ENCODE results near the gene MTA3.

MTA3 gene

GRCh38 chr2:42767080-42767898, 198.9 kb downstream of the MTA3 start:
- H3K36me3 Mint-ChIP-seq = no peaks in the 10 kb centered on the region
- H3K27me3 Mint-ChIP-seq = no peaks in the 10 kb centered on the region
- no peaks in the 10 kb centered on the region for H3K9me3 Mint-ChIP-seq
- no peak for DNase-seq (ENCODE audit: low spot score in 2 of 2)
- no peak for ATAC-seq (ENCODE audit: low read depth)
- H3K27ac Mint-ChIP-seq = peak overlapping the region; percentile 21
- no peak overlapping the region for H3K4me3 Mint-ChIP-seq
- peaks cover 7% of the 10 kb centered on the region for H3K4me1 Mint-ChIP-seq

GRCh38 chr2:42767899-42768705, 199.7 kb downstream of the MTA3 start:
- H3K27me3 Mint-ChIP-seq = no peaks in the 10 kb centered on the region
- no peak for DNase-seq (ENCODE audit: low spot score in 2 of 2)

GRCh38 chr2:42768706-42769256, 200.3 kb downstream of the MTA3 start:
- no peak for ATAC-seq (ENCODE audit: low read depth)
- Mint-ChIP-seq H3K27ac (peak overlapping the region; percentile 33), H3K4me3 (no peak overlapping the region)

More at GRCh38 chr2:42767899-42768705, 199.7 kb downstream of the MTA3 start:
- Mint-ChIP-seq H3K9me3 (no peaks in the 10 kb centered on the region), H3K27ac (peak overlapping the region; percentile 60), H3K36me3 (no peaks in the 10 kb centered on the region), H3K4me3 (no peak overlapping the region), H3K4me1 (peaks cover 7% of the 10 kb centered on the region)
- ATAC-seq (ENCODE audit: low read depth) = no peak

GRCh38 chr2:42769583-42770287, 201.3 kb downstream of the MTA3 start:
- Mint-ChIP-seq H3K36me3 (no peaks in the 10 kb centered on the region), H3K4me3 (no peak overlapping the region), H3K27ac (peak overlapping the region; percentile 33), H3K9me3 (no peaks in the 10 kb centered on the region), H3K27me3 (no peaks in the 10 kb centered on the region), H3K4me1 (peaks cover 4% of the 10 kb centered on the region)
- no peak for ATAC-seq (ENCODE audit: low read depth)
- DNase-seq (ENCODE audit: low spot score in 2 of 2) = no peak

More at GRCh38 chr2:42768706-42769256, 200.3 kb downstream of the MTA3 start:
- H3K4me1 Mint-ChIP-seq = peaks cover 4% of the 10 kb centered on the region
- H3K27me3 Mint-ChIP-seq = no peaks in the 10 kb centered on the region
- no peaks in the 10 kb centered on the region for H3K36me3 Mint-ChIP-seq
- no peak for DNase-seq (ENCODE audit: low spot score in 2 of 2)
- H3K9me3 Mint-ChIP-seq = no peaks in the 10 kb centered on the region

GRCh38 chr2:42770288-42771131, 202.1 kb downstream of the MTA3 start:
- ATAC-seq (ENCODE audit: low read depth) (peak; percentile 78), DNase-seq (ENCODE audit: low spot score in 2 of 2) (no peak)
- H3K9me3 Mint-ChIP-seq = no peaks in the 10 kb centered on the region
- H3K36me3 Mint-ChIP-seq = no peaks in the 10 kb centered on the region
- no peak overlapping the region for H3K27ac Mint-ChIP-seq
- peaks cover 8% of the 10 kb centered on the region for H3K4me1 Mint-ChIP-seq
- H3K4me3 Mint-ChIP-seq = peak overlapping the region; percentile 11
- no peaks in the 10 kb centered on the region for H3K27me3 Mint-ChIP-seq

- H3K4me3 Mint-ChIP-seq = no peak overlapping the region
- H3K36me3 Mint-ChIP-seq = no peaks in the 10 kb centered on the region
- no peaks in the 10 kb centered on the region for H3K27me3 Mint-ChIP-seq
- no peak overlapping the region for H3K27ac Mint-ChIP-seq
- H3K4me1 Mint-ChIP-seq = peaks cover 8% of the 10 kb centered on the region
- DNase-seq (ENCODE audit: low spot score in 2 of 2) (no peak), ATAC-seq (ENCODE audit: low read depth) (no peak)
- no peaks in the 10 kb centered on the region for H3K9me3 Mint-ChIP-seq
Measured at GRCh38 chr2:42771546-42772153, 203.2 kb downstream of the MTA3 start.

- Mint-ChIP-seq H3K4me3 (peak overlapping the region; percentile 29), H3K4me1 (peaks cover 8% of the 10 kb centered on the region), H3K9me3 (peaks cover 2% of the 10 kb centered on the region), H3K27me3 (no peaks in the 10 kb centered on the region), H3K36me3 (peaks cover 2% of the 10 kb centered on the region), H3K27ac (peak overlapping the region; percentile 81)
- DNase-seq (ENCODE audit: low spot score in 2 of 2) (no peak), ATAC-seq (ENCODE audit: low read depth) (peak; percentile 35)
Measured at GRCh38 chr2:42775186-42775585, 206.8 kb downstream of the MTA3 start.

- Mint-ChIP-seq H3K27ac (no peak overlapping the region), H3K9me3 (peaks cover 2% of the 10 kb centered on the region), H3K27me3 (no peaks in the 10 kb centered on the region), H3K4me3 (peak overlapping the region; percentile 29), H3K4me1 (peaks cover 5% of the 10 kb centered on the region), H3K36me3 (peaks cover 2% of the 10 kb centered on the region)
- DNase-seq (ENCODE audit: low spot score in 2 of 2) (no peak), ATAC-seq (ENCODE audit: low read depth) (no peak)
Measured at GRCh38 chr2:42775810-42776209, 207.4 kb downstream of the MTA3 start.

GRCh38 chr2:42777883-42778805, 209.7 kb downstream of the MTA3 start:
- Mint-ChIP-seq H3K27me3 (no peaks in the 10 kb centered on the region), H3K4me3 (no peak overlapping the region), H3K4me1 (peaks cover 4% of the 10 kb centered on the region), H3K9me3 (peaks cover 2% of the 10 kb centered on the region), H3K36me3 (peaks cover 6% of the 10 kb centered on the region), H3K27ac (no peak overlapping the region)
- ATAC-seq (ENCODE audit: low read depth) (no peak), DNase-seq (ENCODE audit: low spot score in 2 of 2) (no peak)

- DNase-seq (ENCODE audit: low spot score in 2 of 2) (no peak), ATAC-seq (ENCODE audit: low read depth) (no peak)
- Mint-ChIP-seq H3K36me3 (peaks cover 7% of the 10 kb centered on the region), H3K27me3 (no peaks in the 10 kb centered on the region), H3K4me1 (no peaks in the 10 kb centered on the region), H3K9me3 (peaks cover 2% of the 10 kb centered on the region), H3K4me3 (no peak overlapping the region), H3K27ac (no peak overlapping the region)
Measured at GRCh38 chr2:42781181-42781580, 212.7 kb downstream of the MTA3 start.

- H3K27ac Mint-ChIP-seq = no peak overlapping the region
- peaks cover 5% of the 10 kb centered on the region for H3K36me3 Mint-ChIP-seq
- peaks cover 2% of the 10 kb centered on the region for H3K4me1 Mint-ChIP-seq
- no peak for DNase-seq (ENCODE audit: low spot score in 2 of 2)
- no peaks in the 10 kb centered on the region for H3K27me3 Mint-ChIP-seq
- ATAC-seq (ENCODE audit: low read depth) = no peak
- no peaks in the 10 kb centered on the region for H3K9me3 Mint-ChIP-seq
- H3K4me3 Mint-ChIP-seq = no peak overlapping the region
Measured at GRCh38 chr2:42783511-42783910, 215.1 kb downstream of the MTA3 start.

Data from memory B cell (primary cell).